Neuronal stem cell (in vitro differentiated cells): ENCODE results near the gene CDA.

Experiments used
- DNase-seq: peaks from one replicate; pipeline ENCODE4 v3.0.0-alpha.2; 2013; ENCODE audit warnings: low spot score
- H2AFZ ChIP-seq: one replicate; pipeline ENCODE4 v1.6.1; 2013; ENCODE audit warnings: mild to moderate bottlenecking, low read length, inconsistent platforms
- H2AK5ac ChIP-seq: 2 replicates; pipeline ENCODE4 v1.6.1; 2013; ENCODE audit warnings: low read depth, mild to moderate bottlenecking, inconsistent platforms, low read length, moderate library complexity, mixed read lengths
- H2BK120ac ChIP-seq: 2 replicates; pipeline ENCODE4 v1.6.1; 2013; ENCODE audit warnings: low read depth, mild to moderate bottlenecking, inconsistent platforms, low read length, moderate library complexity, mixed read lengths
- H2BK12ac ChIP-seq: one replicate; pipeline ENCODE4 v1.6.1; 2013; ENCODE audit warnings: low read length, inconsistent platforms
- H2BK15ac ChIP-seq: 2 replicates; pipeline ENCODE4 v1.6.1; 2013; ENCODE audit warnings: mild to moderate bottlenecking, low read length, inconsistent platforms, mixed read lengths
- H2BK5ac ChIP-seq: one replicate; pipeline ENCODE4 v1.6.1; 2013; ENCODE audit warnings: inconsistent platforms, mild to moderate bottlenecking, low read length, moderate library complexity
- H3K14ac ChIP-seq: one replicate; pipeline ENCODE4 v1.6.1; 2013; ENCODE audit warnings: low read length, inconsistent platforms
- H3K18ac ChIP-seq: 2 replicates; pipeline ENCODE4 v1.6.1; 2013; ENCODE audit warnings: low read length, inconsistent platforms
- H3K23ac ChIP-seq: 2 replicates; pipeline ENCODE4 v1.6.1; 2013; ENCODE audit warnings: low read depth, mild to moderate bottlenecking, mixed read lengths, low read length, inconsistent platforms; ENCODE audit not compliant: poor library complexity
- H3K27ac ChIP-seq: replicated peaks from 3 replicates; pipeline ENCODE4 v1.5.1; 2013; ENCODE audit warnings: low read length, inconsistent platforms
- H3K27me3 ChIP-seq, 3 experiments: 2 replicates each; pipeline ENCODE4 v1.6.1; 2013; ENCODE audit warnings: low read length in 3 of 3, mild to moderate bottlenecking in 2 of 3, inconsistent platforms in 1 of 3, low read depth in 1 of 3, mixed read lengths in 1 of 3, moderate library complexity in 1 of 3; ENCODE audit not compliant: control insufficient read depth in 3 of 3, insufficient read depth in 3 of 3
- H3K36me3 ChIP-seq, 2 donors: replicated peaks in 1 of 2; 2 replicates each; pipeline ENCODE4 v1.6.1; 2013; ENCODE audit warnings: low read length in 2 of 2; ENCODE audit not compliant: control insufficient read depth in 2 of 2, insufficient read depth in 2 of 2
- H3K4ac ChIP-seq: 2 replicates; pipeline ENCODE4 v1.6.1; 2013; ENCODE audit warnings: inconsistent platforms, mild to moderate bottlenecking, low read length, moderate library complexity
- H3K4me1 ChIP-seq, 2 donors: 1 replicate in 1 of 2; 2 replicates in 1 of 2; pipeline ENCODE4 v1.6.1; 2013; ENCODE audit warnings: low read length in 2 of 2, low read depth in 1 of 2; ENCODE audit not compliant: control insufficient read depth in 2 of 2, insufficient read depth in 1 of 2
- H3K4me2 ChIP-seq: one replicate; pipeline ENCODE4 v1.6.1; 2013; ENCODE audit warnings: mild to moderate bottlenecking, low read length, inconsistent platforms; ENCODE audit not compliant: insufficient read depth, poor library complexity, severe bottlenecking
- H3K4me3 ChIP-seq, 2 donors: 2 replicates each; pipeline ENCODE4 v1.5.1; 2013; ENCODE audit warnings: low read length in 2 of 2, mild to moderate bottlenecking in 2 of 2, inconsistent platforms in 1 of 2, moderate library complexity in 1 of 2
- H3K79me1 ChIP-seq: one replicate; pipeline ENCODE4 v1.6.1; 2013; ENCODE audit warnings: low read depth, mild to moderate bottlenecking, inconsistent platforms, low read length, moderate library complexity
- H3K9ac ChIP-seq: one replicate; pipeline ENCODE4 v1.6.1; 2013; ENCODE audit warnings: mild to moderate bottlenecking, low read depth, low read length, inconsistent platforms; ENCODE audit not compliant: poor library complexity
- H3K9me3 ChIP-seq, 2 donors: replicated peaks in 1 of 2; 2 replicates each; pipeline versions ENCODE3 to v1.6.1; 2013; ENCODE audit warnings: low read length in 2 of 2, mild to moderate bottlenecking in 2 of 2, inconsistent platforms in 1 of 2, low read depth in 1 of 2, mixed read lengths in 1 of 2, moderate library complexity in 1 of 2; ENCODE audit not compliant: control insufficient read depth in 2 of 2, insufficient read depth in 1 of 2
- H4K8ac ChIP-seq: one replicate; pipeline ENCODE4 v1.6.1; 2013; ENCODE audit warnings: low read depth, mild to moderate bottlenecking, inconsistent platforms, low read length, moderate library complexity
- H4K91ac ChIP-seq: one replicate; pipeline ENCODE4 v1.6.1; 2013; ENCODE audit warnings: low read length, low read depth, mild to moderate bottlenecking, inconsistent platforms; ENCODE audit not compliant: poor library complexity
- WGBS, 2 donors: extraction: QIAGEN DNeasy Blood & Tissue Kit; methylation state at CpG; one replicate each; pipeline ENCODE4 v1.1.7; 2013; ENCODE audit warnings: missing lambda C conversion rate in 2 of 2, mixed read lengths in 1 of 2; ENCODE audit not compliant: insufficient read length in 2 of 2, insufficient replicate concordance in 1 of 2; ENCODE audit errors: extremely low coverage in 2 of 2; 5-methylcytosine and 5-hydroxymethylcytosine counted together

Gene CDA

GRCh38 chr1:20662110-20662475, 73.2 kb downstream of the CDA start:
- Histone ChIP-seq H3K27me3 (no peaks in the 10 kb centered on the region), H3K4me2 (peak overlapping the region; percentile 85), H2BK5ac (no peak overlapping the region), H2AFZ (peak overlapping the region; percentile 82), H3K23ac (no peak overlapping the region), H3K79me1 (peaks cover 6% of the 10 kb centered on the region), H3K4me3 (peak overlapping the region; percentile 88 to 93), H2BK12ac (no peak overlapping the region), H4K91ac (no peak overlapping the region), H3K9me3 (no peaks in the 10 kb centered on the region), H3K14ac (no peak overlapping the region), H3K4ac (no peak overlapping the region), H3K4me1 (peaks cover 8 to 11% of the 10 kb centered on the region in 2 donors), H3K36me3 (peaks cover 12 to 28% of the 10 kb centered on the region in 2 donors), H4K8ac (peak overlapping the region; percentile 84), H2BK120ac (no peak overlapping the region), H3K9ac (peak overlapping the region; percentile 97), H3K27ac (no peak overlapping the region), H3K18ac (no peak overlapping the region), H2AK5ac (peak overlapping the region; percentile 16), H2BK15ac (no peak overlapping the region)
- DNase-seq, result no peak
- WGBS, 2 donors, result no CpG with 5 or more reads among the region's 7 CpGs

- Histone ChIP-seq H4K8ac (no peak overlapping the region), H3K23ac (no peak overlapping the region), H4K91ac (no peak overlapping the region), H3K4me3 (no peak overlapping the region), H2BK120ac (no peak overlapping the region), H3K36me3 (peaks cover 6 to 16% of the 10 kb centered on the region in 2 donors), H2AK5ac (no peak overlapping the region), H3K27ac (no peak overlapping the region), H3K4me1 (peaks cover 8 to 11% of the 10 kb centered on the region in 2 donors), H3K18ac (no peak overlapping the region), H3K4me2 (no peak overlapping the region), H2BK12ac (no peak overlapping the region), H3K9ac (no peak overlapping the region), H2AFZ (peak overlapping the region; percentile 67), H3K9me3 (peaks cover 0 to 3% of the 10 kb centered on the region in 2 donors), H3K14ac (no peak overlapping the region), H2BK5ac (no peak overlapping the region), H3K4ac (no peak overlapping the region), H2BK15ac (no peak overlapping the region), H3K27me3 (no peaks in the 10 kb centered on the region), H3K79me1 (peaks cover 5% of the 10 kb centered on the region)
- DNase-seq, result no peak
- no CpG with 5 or more reads among the region's 1 CpG for WGBS, 2 donors
Measured at GRCh38 chr1:20663365-20663764, 74.5 kb downstream of the CDA start.

- no CpG with 5 or more reads among the region's 12 CpGs for WGBS, 2 donors
- H3K23ac ChIP-seq, result no peak overlapping the region
Measured at GRCh38 chr1:20663969-20664715, 75.2 kb downstream of the CDA start.

GRCh38 chr1:20665726-20666125, 76.8 kb downstream of the CDA start:
- Histone ChIP-seq H3K9ac (no peak overlapping the region), H3K4me1 (peaks cover 4 to 9% of the 10 kb centered on the region in 2 donors), H2AFZ (peak overlapping the region; percentile 69), H3K4ac (no peak overlapping the region), H3K23ac (no peak overlapping the region), H2BK12ac (no peak overlapping the region), H3K4me2 (no peak overlapping the region), H3K18ac (no peak overlapping the region), H2BK15ac (no peak overlapping the region), H3K14ac (no peak overlapping the region), H2BK5ac (no peak overlapping the region), H3K27ac (no peak overlapping the region), H3K36me3 (no peaks in the 10 kb centered on the region), H2BK120ac (no peak overlapping the region), H3K79me1 (peaks cover 4% of the 10 kb centered on the region), H3K4me3 (no peak overlapping the region), H2AK5ac (no peak overlapping the region), H3K27me3 (no peaks in the 10 kb centered on the region), H4K8ac (no peak overlapping the region), H4K91ac (no peak overlapping the region), H3K9me3 (peaks cover 0 to 3% of the 10 kb centered on the region in 2 donors)
- WGBS, 2 donors, result no CpG with 5 or more reads among the region's 12 CpGs
- DNase-seq, result no peak

More at GRCh38 chr1:20663969-20664715, 75.2 kb downstream of the CDA start:
- Histone ChIP-seq H3K4me3 (no peak overlapping the region), H3K4ac (no peak overlapping the region), H3K14ac (no peak overlapping the region), H3K9ac (no peak overlapping the region), H3K27ac (no peak overlapping the region), H2BK120ac (no peak overlapping the region), H2BK15ac (no peak overlapping the region), H3K18ac (no peak overlapping the region), H3K4me2 (no peak overlapping the region), H3K27me3 (no peaks in the 10 kb centered on the region), H3K36me3 (peaks cover 5 to 8% of the 10 kb centered on the region in 2 donors), H4K91ac (no peak overlapping the region), H2BK12ac (peak overlapping the region; percentile 65), H3K9me3 (peaks cover 0 to 3% of the 10 kb centered on the region in 2 donors), H2BK5ac (no peak overlapping the region), H2AFZ (peak overlapping the region; percentile 67), H3K4me1 (peaks cover 8 to 11% of the 10 kb centered on the region in 2 donors), H2AK5ac (no peak overlapping the region), H3K79me1 (peaks cover 5% of the 10 kb centered on the region), H4K8ac (no peak overlapping the region)
- no peak for DNase-seq
